Stimulated activated CD8-positive, alpha-beta memory T cell treated with anti-CD3 and anti-CD28 coated beads, Interleukin-4, amount 100 ng/mL, for 4 hours (primary cell): ENCODE data around the gene ATP6V1G2.
"Not testable (repeated sequence)": the region's sequence is repeated elsewhere in the genome, so short reads cannot be mapped to it uniquely, and the experiment has no call there.

Source experiments
- DNase-seq, 2 donors: peaks; one replicate each; pipeline ENCODE4 v3.0.0-alpha.2; 2020; ENCODE audit warnings: low read depth in 2 of 2, low spot score in 1 of 2

The ATP6V1G2 gene

GRCh38 chr6:31546339-31546957 lies at the start of gene ATP6V1G2:
Gene ATP6V1G2 (minus strand): TSS chr6:31546608. CDS start chr6:31546559, 49 bp downstream.
- DNase-seq = peak; percentile 64 to 70

GRCh38 chr6:31592396-31592771 lies 46.0 kb upstream of the ATP6V1G2 start:
- DNase-seq = no peak

- DNase-seq = not testable (repeated sequence)
Observed at GRCh38 chr6:31590691-31591090, 44.3 kb upstream of the ATP6V1G2 start.

GRCh38 chr6:31588871-31589650 lies 42.7 kb upstream of the ATP6V1G2 start:
- DNase-seq = no peak

GRCh38 chr6:31587791-31588777 lies 41.7 kb upstream of the ATP6V1G2 start:
- no peak for DNase-seq

- no peak for DNase-seq
Observed at GRCh38 chr6:31586599-31587281, 40.3 kb upstream of the ATP6V1G2 start.

- no peak for DNase-seq
Observed at GRCh38 chr6:31586008-31586407, 39.6 kb upstream of the ATP6V1G2 start, which contains the start of gene LST1. Gene LST1 (plus strand): TSS chr6:31586277. CDS start chr6:31587300, 1,023 bp downstream.

GRCh38 chr6:31585491-31585890 lies 39.1 kb upstream of the ATP6V1G2 start:
- DNase-seq = no peak

- DNase-seq = no peak
Observed at GRCh38 chr6:31582230-31582643, 35.8 kb upstream of the ATP6V1G2 start, which contains the start of gene LTB. Gene LTB (minus strand): TSS chr6:31582424. CDS start chr6:31582417, 7 bp downstream.

GRCh38 chr6:31581434-31582229 lies 35.2 kb upstream of the ATP6V1G2 start:
- no peak for DNase-seq

GRCh38 chr6:31580807-31581433 lies 34.5 kb upstream of the ATP6V1G2 start:
- DNase-seq = peak; percentile 74 to 79

- DNase-seq = no peak
Observed at GRCh38 chr6:31580438-31580740, 34.0 kb upstream of the ATP6V1G2 start.

- DNase-seq = no peak
Observed at GRCh38 chr6:31579546-31580437, 33.4 kb upstream of the ATP6V1G2 start.

GRCh38 chr6:31579119-31579505 lies 32.7 kb upstream of the ATP6V1G2 start:
- DNase-seq = no peak

- DNase-seq = no peak
Observed at GRCh38 chr6:31578184-31579118, 32.0 kb upstream of the ATP6V1G2 start.

GRCh38 chr6:31577579-31577966 lies 31.2 kb upstream of the ATP6V1G2 start:
- DNase-seq = no peak

GRCh38 chr6:31576897-31577578 lies 30.6 kb upstream of the ATP6V1G2 start:
- no peak for DNase-seq
